ENCODE measurements around the gene F5.

DNA sequence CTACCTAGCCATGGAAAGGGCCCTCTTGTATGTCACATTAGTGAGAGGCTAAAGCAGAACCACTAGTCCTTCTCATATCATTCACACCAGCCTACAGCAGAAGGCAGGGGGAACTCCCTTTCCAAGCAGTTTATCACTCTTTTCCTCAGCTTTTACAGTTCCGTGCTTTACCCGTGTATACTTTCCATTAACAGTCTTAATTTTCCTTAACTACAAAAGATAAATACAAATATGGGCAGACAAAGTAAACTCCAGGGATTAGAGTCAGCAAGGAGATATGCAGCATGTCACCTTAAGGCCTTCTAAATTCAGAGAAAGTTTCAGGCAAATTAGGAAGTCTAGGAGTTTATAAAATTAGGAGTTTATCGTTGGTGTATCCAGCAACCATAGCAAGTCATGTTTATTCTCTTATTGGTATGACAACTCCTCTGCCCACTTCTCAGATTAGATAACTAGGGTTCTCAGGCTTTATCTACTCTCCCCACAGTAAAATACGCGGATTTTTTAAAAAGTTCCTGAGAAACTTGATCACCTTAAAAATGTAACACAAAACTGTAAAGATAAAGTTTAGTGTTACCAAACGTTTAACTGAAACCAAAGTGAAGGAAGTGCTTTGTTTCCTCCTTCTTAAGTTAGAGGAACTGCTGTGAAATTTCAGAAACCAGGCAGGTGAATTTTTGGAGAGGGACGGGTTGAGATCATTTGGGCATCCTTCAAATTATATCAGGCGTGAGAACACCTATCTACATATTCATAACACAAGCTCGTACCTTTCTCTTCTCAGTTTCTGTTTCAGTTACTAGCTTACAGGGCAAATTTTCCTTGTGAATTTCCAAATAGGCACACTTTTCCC, 57.8 kb downstream of the F5 start:
- TF ChIP-seq EZH2 (IDR thresholded peaks at IDR 0.05; ENCODE audit: borderline replicate concordance, control insufficient read depth, low read depth, low read length) (no peak), SMC3 (IDR thresholded peaks at IDR 0.05; ENCODE audit: borderline replicate concordance, low read length) (no peak), POLR2A (IDR thresholded peaks at IDR 0.05; ENCODE audit: low read depth, low read length) (no peak), CTCF (IDR thresholded peaks at IDR 0.05 in 2 of 3, conservative IDR thresholded peaks at IDR 0.05 in 1 of 3; ENCODE audit: control insufficient read depth in 2 of 3, extremely low read depth in 1 of 3, insufficient read depth in 1 of 3, low read depth in 3 of 3, low read length in 3 of 3) (no peak), TARDBP (IDR thresholded peaks at IDR 0.05; ENCODE audit: borderline replicate concordance) (no peak), HDGF (IDR thresholded peaks at IDR 0.05) (no peak), IKZF1 (conservative IDR thresholded peaks at IDR 0.05) (no peak), LARP7 (IDR thresholded peaks at IDR 0.05) (no peak), JUNB (IDR thresholded peaks at IDR 0.05) (no peak), HDAC2 (IDR thresholded peaks at IDR 0.05) (no peak)
- TF ChIP-seq, protein P1, sequence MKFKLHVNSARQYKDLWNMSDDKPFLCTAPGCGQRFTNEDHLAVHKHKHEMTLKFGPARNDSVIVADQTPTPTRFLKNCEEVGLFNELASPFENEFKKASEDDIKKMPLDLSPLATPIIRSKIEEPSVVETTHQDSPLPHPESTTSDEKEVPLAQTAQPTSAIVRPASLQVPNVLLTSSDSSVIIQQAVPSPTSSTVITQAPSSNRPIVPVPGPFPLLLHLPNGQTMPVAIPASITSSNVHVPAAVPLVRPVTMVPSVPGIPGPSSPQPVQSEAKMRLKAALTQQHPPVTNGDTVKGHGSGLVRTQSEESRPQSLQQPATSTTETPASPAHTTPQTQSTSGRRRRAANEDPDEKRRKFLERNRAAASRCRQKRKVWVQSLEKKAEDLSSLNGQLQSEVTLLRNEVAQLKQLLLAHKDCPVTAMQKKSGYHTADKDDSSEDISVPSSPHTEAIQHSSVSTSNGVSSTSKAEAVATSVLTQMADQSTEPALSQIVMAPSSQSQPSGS (IDR thresholded peaks at IDR 0.05; ENCODE audit: low read length), result no peak

Measured in GM12878 (cell line).